Stimulated activated effector memory CD8-positive, alpha-beta T cell treated with anti-CD3 and anti-CD28 coated beads, Interleukin-12 subunit alpha, Interleukin-12 subunit beta, amount 100 ng/mL, for 72 hours (primary cell): ENCODE data around the gene SDHB.

Experiments
- ATAC-seq: fragments of 150-1000 bp; cut with Tn5 transposase; 2 replicates; pipeline ENCODE4 v1.10.0; 2021
- DNase-seq, 2 donors: peaks; one replicate each; pipeline ENCODE4 v3.0.0; 2021 to 2022; ENCODE audit warnings: low spot score in 2 of 2
- H3K27ac Mint-ChIP-seq: one replicate; pipeline ENCODE4 v1.8.0; 2022; ENCODE audit warnings: mild to moderate bottlenecking, mixed read lengths
- H3K36me3 Mint-ChIP-seq: one replicate; pipeline ENCODE4 v1.8.0; 2022; ENCODE audit warnings: mild to moderate bottlenecking, mixed read lengths
- H3K4me1 Mint-ChIP-seq: one replicate; pipeline ENCODE4 v1.8.0; 2022; ENCODE audit warnings: mixed read lengths
- H3K4me3 Mint-ChIP-seq: one replicate; pipeline ENCODE4 v1.8.0; 2022; ENCODE audit warnings: mild to moderate bottlenecking, mixed read lengths
- H3K9me3 Mint-ChIP-seq: one replicate; pipeline ENCODE4 v1.8.0; 2022; ENCODE audit warnings: mixed read lengths

The SDHB gene

DNA sequence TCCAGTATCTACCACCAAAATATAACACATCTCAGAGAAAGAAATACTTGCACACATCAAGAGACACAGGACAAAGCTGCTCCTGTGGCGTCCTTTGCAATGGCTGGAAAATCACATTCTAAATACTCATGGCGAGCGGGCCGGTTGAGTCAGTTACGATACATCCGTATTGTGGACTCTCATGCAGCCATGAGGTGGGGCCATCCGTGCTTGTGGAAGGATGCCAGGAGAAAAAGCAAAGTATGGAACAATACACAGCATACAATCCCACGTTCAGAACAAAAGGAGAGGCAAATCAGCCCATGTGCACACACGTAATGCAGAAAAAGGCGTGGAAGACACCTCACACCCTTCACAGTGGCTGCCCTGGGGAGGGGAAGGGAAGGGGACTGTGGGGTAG is 55.2 kb downstream of the SDHB start:
- Mint-ChIP-seq H3K4me3 (no peak overlapping the region), H3K9me3 (no peaks in the 10 kb centered on the region), H3K4me1 (no peaks in the 10 kb centered on the region), H3K27ac (no peak overlapping the region), H3K36me3 (peaks cover 65% of the 10 kb centered on the region)
- no peak for ATAC-seq
- DNase-seq: no peak

DNA sequence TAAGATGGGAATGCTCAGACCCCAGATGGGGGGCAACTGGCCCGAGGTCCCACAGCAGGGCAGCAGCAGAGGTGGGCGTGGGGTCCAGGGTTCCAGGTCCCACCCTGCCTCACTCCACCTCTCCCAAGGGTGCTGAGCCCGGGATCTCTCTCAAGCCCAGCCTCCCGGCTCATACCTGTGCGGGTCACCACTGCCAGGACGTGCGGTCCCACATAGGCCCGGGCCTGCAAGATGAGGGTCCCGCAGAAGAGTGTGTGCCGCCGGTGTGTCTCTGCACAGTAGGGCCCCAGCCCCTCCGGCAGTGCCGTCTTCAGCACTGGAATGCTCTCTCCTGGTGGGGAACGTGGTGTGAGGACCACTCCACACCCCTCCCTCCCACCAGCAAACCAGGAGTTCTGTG is 57.0 kb downstream of the SDHB start:
- Mint-ChIP-seq H3K9me3 (no peaks in the 10 kb centered on the region), H3K36me3 (peaks cover 60% of the 10 kb centered on the region), H3K27ac (no peak overlapping the region), H3K4me1 (no peaks in the 10 kb centered on the region), H3K4me3 (no peak overlapping the region)
- ATAC-seq: no peak
- DNase-seq: no peak

DNA sequence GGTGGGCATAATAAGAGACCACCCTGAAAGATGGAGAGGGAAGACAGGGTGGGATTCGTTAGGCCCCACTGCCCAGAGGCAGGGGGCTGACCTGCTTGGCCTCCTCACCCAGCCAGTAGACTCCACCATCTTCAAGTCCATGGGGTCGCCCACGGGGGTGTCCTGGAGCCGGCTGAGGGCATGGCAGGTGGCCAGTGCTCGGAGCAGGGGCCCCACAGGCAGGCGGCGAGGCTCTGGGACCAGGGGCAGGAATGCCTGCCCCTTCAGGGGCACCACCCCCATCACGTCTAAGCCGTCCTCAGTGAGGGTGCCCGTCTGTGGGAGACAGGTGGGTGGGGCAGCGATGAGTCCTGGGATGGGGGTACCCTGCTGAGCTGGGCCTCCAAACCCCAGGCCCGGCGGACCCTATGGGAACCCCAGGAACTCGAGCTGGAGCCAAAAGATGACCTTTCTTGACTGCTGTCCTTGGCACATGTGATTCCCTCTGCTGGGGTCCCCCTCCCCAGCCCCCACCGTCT is 60.3 kb downstream of the SDHB start:
- no peaks in the 10 kb centered on the region for H3K4me1 Mint-ChIP-seq
- H3K27ac Mint-ChIP-seq: no peak overlapping the region
- H3K4me3 Mint-ChIP-seq: no peak overlapping the region
- DNase-seq (no peak), ATAC-seq (no peak)
- peaks cover 49% of the 10 kb centered on the region for H3K36me3 Mint-ChIP-seq
- H3K9me3 Mint-ChIP-seq: no peaks in the 10 kb centered on the region

DNA sequence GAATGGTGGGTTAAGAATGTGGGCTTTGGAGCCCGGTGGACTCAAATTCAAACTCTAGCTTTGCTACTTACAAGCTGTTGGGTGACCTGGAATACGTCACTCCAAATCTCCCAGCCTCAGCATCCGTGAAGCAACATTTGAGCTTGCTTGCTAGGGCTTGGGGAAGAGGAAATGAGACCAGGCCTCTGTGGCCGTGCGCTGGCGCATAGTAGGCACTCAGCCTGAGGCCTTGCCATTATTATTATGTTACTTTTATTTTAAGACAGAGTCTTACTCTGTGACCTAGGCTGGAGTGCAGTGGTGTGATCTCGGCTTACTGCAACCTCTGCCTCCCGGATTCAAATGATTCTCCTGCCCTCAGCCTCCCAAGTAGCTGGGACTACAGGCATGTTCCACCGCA is 61.2 kb downstream of the SDHB start:
- Mint-ChIP-seq H3K4me3 (no peak overlapping the region), H3K36me3 (peaks cover 39% of the 10 kb centered on the region), H3K4me1 (no peaks in the 10 kb centered on the region), H3K9me3 (no peaks in the 10 kb centered on the region), H3K27ac (no peak overlapping the region)
- ATAC-seq (no peak), DNase-seq (no peak)

DNA sequence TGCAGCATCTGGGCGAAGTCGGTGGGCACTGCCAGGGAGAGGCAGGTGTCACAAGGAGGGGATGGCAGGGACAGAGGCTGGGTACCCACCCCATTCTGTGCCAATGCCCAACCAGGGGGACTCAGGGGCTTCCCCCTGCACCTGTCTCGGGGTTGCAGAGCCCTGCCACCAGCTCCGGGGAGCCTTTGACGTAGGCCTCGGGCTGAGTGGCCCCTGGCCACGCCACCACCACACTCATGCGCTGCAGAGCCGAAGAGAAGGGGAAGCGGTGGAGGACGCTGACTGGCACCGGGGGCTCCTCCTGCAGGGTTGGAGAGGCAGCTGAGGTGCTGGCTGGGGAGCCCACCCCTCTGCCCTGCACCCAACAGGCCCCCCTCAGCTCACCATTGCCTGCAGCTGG is 61.7 kb downstream of the SDHB start:
- DNase-seq (no peak), ATAC-seq (no peak)
- Mint-ChIP-seq H3K4me1 (no peaks in the 10 kb centered on the region), H3K36me3 (peaks cover 34% of the 10 kb centered on the region), H3K4me3 (no peak overlapping the region), H3K9me3 (no peaks in the 10 kb centered on the region), H3K27ac (no peak overlapping the region)

DNA sequence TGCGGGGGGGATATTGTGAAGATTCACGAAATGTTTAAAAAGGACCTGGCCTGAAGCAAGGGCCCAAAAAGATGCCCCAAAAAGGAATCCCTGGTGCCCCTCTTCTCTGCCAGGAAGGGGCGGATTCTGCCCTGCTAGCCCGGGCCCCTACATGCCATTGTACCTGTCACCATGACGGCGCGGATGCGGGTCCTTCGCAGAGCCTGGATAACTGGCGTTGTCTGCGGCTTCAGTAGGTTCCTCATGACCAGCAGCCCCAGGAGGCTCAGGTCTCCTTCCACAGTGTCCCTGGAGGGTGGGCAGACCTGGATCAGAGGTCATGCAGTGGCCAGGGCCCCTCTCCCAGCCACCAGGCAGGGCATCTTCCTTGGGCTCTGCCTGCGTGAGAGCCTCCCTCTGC is 62.3 kb downstream of the SDHB start:
- H3K4me3 Mint-ChIP-seq: no peak overlapping the region
- ATAC-seq (no peak), DNase-seq (no peak)
- no peak overlapping the region for H3K27ac Mint-ChIP-seq
- H3K9me3 Mint-ChIP-seq: no peaks in the 10 kb centered on the region
- peaks cover 32% of the 10 kb centered on the region for H3K36me3 Mint-ChIP-seq
- no peaks in the 10 kb centered on the region for H3K4me1 Mint-ChIP-seq

DNA sequence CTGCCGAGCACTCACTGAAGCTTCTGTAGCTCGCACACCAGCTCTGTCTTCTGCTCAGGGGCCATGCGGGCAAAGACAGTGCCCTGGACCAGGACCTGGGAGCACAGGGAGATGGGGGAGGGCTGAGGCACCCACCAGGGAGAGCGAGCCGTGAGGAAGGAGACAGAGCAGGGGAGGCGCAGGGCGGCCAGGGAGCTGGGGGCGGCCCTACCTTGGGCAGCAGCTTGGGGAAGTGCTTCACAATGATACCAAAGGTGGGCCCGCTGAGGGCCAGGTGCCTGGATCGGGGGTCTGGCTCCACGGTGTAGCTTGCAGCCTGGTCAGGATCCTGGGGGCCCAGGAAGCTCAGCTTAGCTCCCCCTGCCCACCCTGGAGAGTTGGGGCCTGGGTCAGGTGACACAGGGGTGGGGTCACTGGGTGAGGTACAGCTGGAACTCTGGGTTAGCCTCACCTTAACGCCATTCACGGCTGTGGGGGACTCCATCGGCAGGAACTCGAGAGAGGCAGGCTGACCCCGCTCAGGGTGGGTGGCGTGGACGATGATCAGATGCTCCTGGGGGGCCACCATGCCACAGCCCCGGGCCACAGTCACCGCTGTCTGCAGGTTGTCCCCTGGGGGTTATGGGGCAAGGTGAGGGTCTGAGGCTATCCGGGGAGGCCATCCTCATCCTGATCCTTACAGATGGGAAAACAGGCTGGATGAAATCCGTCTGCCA is 64.0 kb downstream of the SDHB start:
- Mint-ChIP-seq H3K36me3 (peaks cover 26% of the 10 kb centered on the region), H3K9me3 (no peaks in the 10 kb centered on the region), H3K4me1 (no peaks in the 10 kb centered on the region), H3K4me3 (no peak overlapping the region), H3K27ac (no peak overlapping the region)
- ATAC-seq: no peak
- no peak for DNase-seq

DNA sequence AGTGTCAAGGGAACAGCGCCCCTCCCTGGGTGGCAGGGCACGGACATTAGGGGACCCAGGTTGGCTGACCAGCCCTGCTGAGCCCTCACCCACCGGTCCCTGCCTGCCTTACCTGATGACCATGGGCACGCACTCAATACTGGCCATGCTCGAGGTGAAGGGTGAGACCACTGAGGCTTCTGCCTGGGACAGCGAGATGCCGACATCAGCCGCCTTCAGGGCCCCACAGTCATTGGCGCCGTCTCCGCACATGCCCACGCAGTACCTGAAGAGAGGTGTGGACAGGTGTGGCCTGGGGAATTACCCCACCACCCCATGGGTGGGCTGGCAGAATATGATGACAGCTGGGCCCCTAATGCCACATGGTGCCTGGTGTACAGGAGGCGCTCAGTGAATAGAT is 65.6 kb downstream of the SDHB start:
- Mint-ChIP-seq H3K4me3 (no peak overlapping the region), H3K27ac (no peak overlapping the region), H3K4me1 (peaks cover 6% of the 10 kb centered on the region), H3K36me3 (peaks cover 25% of the 10 kb centered on the region), H3K9me3 (no peaks in the 10 kb centered on the region)
- ATAC-seq (no peak), DNase-seq (no peak)

DNA sequence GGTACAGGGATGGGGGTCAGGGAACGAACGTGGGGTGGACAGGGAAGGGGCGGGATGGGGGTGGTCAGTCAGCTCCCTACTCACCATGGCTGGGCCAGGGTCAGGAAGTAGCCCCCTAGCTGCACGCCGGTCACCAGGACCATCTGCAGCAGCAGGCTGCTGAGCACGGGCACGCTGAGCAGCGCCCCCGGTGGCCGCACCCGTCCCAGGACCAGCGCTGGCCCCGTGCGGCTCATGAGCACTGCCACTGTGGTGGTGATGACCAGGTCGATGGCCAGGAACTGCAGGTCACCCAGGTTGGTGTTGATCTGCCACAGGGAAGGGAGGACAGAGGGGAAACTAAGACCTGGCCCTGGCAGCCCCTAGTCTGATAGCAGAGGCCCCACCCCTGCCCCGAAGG is 66.9 kb downstream of the SDHB start:
- Mint-ChIP-seq H3K27ac (no peak overlapping the region), H3K4me1 (peaks cover 7% of the 10 kb centered on the region), H3K4me3 (no peak overlapping the region), H3K9me3 (no peaks in the 10 kb centered on the region), H3K36me3 (peaks cover 25% of the 10 kb centered on the region)
- no peak for ATAC-seq
- no peak for DNase-seq

DNA sequence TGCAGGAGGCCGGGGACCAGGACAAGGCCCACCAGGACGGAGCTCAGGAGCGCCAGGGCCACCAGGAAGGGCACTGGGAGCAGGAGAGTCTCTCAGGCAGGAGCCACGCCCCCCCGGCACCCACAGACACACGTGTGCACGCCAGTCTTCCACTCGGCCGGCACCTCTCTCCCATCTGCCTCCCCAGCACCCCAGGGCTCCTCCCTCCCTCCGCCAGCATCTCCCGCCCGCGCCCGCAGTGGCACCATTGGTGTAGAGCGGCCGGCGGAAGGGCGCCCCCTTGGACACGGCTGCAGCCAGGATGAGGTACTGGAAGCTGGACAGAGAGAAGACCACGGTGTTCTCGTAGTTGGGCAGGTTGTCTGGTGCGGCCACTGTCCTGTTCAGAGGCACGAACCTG is 67.3 kb downstream of the SDHB start:
- Mint-ChIP-seq H3K4me3 (no peak overlapping the region), H3K9me3 (no peaks in the 10 kb centered on the region), H3K36me3 (peaks cover 25% of the 10 kb centered on the region), H3K4me1 (peaks cover 7% of the 10 kb centered on the region), H3K27ac (no peak overlapping the region)
- DNase-seq: no peak
- no peak for ATAC-seq

DNA sequence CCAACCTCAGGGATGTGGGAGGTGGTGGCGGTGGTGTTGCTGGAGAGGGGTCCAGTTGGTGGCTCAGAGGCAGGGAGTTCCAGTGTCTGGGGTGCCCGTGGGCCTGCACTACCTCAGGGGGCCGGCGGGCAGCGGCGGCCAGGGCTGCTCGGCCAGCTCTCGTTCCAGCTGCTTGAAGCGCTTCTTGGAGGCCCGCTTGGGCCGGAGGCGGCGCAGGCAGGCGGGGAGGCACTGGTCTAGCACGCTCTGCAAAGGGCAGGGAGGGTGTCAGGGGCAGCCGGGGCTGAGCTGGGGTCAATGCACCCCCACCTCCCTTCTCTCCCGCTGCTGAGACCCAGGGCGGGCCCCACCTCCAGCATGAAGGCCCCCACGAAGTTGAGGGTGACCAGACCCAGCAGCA is 67.7 kb downstream of the SDHB start:
- Mint-ChIP-seq H3K9me3 (no peaks in the 10 kb centered on the region), H3K4me1 (peaks cover 12% of the 10 kb centered on the region), H3K27ac (no peak overlapping the region), H3K36me3 (peaks cover 25% of the 10 kb centered on the region), H3K4me3 (no peak overlapping the region)
- DNase-seq (no peak), ATAC-seq (no peak)

DNA sequence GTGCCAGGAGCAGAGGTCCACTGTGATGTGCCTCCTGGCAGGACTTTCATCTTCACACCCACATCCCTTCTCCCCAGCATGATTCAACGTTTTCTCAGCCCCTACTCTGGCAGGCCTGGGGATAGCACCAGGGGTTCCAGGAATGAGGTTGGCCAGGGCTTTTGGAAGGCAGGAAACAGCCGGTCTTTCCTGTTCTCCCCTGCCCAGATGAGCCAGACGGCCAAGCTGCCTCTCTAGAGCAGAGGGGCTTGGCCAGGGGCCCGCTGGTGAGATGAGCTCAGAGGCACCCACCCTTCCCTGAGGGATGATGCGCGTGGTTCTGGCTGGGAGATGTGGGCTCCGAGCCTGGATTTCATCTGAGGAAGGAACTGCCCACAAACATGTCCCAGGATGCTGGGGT is 69.1 kb downstream of the SDHB start:
- no peak for DNase-seq

DNA sequence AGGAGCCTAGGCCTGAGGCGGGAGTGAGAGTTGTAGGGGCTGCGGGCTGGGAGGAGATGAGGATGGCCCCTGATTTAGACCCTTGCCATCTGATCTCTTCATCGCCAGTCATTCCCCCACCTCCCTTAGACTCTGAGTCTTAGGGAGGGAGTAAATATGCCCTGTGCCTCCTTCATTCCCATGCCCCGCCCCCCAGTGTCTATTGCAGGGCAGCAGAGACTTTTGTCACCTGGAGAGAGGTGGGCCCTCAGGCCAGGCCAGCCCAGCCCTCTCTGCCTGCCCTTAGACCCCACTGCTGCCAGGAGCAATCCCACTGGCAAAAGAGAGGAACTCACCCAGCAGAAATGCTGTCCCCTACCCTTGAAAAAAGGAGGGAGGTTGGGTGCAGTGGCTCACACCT is 70.2 kb downstream of the SDHB start:
- H3K4me3 Mint-ChIP-seq: no peak overlapping the region
- peaks cover 9% of the 10 kb centered on the region for H3K36me3 Mint-ChIP-seq
- no peak overlapping the region for H3K27ac Mint-ChIP-seq
- no peaks in the 10 kb centered on the region for H3K9me3 Mint-ChIP-seq
- peaks cover 17% of the 10 kb centered on the region for H3K4me1 Mint-ChIP-seq
- ATAC-seq (no peak), DNase-seq (no peak)

More for the DNA sequence above, 69.1 kb downstream of the SDHB start:
- ATAC-seq: no peak
- Mint-ChIP-seq H3K4me3 (no peak overlapping the region), H3K36me3 (peaks cover 14% of the 10 kb centered on the region), H3K4me1 (peaks cover 17% of the 10 kb centered on the region), H3K27ac (no peak overlapping the region), H3K9me3 (no peaks in the 10 kb centered on the region)

DNA sequence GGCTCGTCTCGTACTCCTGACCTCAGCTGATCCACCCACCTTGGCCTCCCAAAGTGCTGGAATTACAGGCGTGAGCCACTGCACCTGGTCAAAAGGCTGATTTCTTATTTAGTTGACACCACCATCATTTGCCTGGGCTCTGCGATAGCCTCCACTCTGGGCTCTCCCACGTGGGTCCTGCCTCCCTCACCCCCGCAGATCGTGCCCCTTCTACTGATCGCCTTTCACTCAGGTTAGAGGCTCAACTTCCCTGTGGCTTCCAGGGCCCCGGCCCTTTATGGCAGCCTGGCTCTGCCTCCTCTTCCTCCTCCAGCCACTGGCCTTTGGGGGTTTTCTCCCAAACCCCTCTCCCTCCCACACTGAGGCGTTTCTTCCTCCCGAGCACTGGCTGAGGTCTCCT is 70.9 kb downstream of the SDHB start:
- peaks cover 9% of the 10 kb centered on the region for H3K36me3 Mint-ChIP-seq
- ATAC-seq (no peak), DNase-seq (no peak)
- H3K4me3 Mint-ChIP-seq: no peak overlapping the region
- H3K27ac Mint-ChIP-seq: no peak overlapping the region
- H3K4me1 Mint-ChIP-seq: peaks cover 17% of the 10 kb centered on the region
- no peaks in the 10 kb centered on the region for H3K9me3 Mint-ChIP-seq

DNA sequence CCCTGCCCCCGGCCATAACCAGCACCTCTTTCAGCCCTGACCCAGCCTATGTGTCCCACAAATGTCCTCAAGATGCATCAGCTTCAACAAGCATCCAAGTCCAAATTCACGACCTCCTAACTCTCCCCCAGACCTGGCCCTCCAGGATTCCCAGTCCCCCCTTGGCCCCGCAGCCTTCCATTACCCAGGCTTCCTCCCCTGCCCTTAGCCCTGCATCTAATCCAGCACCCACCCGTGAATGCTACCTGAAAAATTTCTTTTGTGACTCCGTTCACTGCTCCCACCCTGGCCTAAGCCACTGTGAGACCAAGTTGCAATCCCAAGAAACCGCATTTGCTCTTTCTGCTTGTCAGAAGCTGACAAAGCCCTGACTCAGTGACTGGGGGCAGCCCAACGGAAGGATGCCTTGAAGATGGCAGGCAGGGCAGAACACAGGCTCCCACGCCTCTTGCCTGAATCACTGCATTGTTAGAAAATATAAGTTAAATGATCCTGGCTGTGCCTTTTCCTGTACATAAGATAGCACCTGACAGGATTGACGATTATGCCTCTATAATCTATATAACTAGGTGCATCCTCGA is 72.5 kb downstream of the SDHB start:
- peaks cover 9% of the 10 kb centered on the region for H3K36me3 Mint-ChIP-seq
- H3K9me3 Mint-ChIP-seq: no peaks in the 10 kb centered on the region
- H3K4me1 Mint-ChIP-seq: peaks cover 17% of the 10 kb centered on the region
- H3K4me3 Mint-ChIP-seq: peak overlapping the region; percentile 62
- DNase-seq: no peak
- ATAC-seq: no peak
- H3K27ac Mint-ChIP-seq: peak overlapping the region; percentile 23

DNA sequence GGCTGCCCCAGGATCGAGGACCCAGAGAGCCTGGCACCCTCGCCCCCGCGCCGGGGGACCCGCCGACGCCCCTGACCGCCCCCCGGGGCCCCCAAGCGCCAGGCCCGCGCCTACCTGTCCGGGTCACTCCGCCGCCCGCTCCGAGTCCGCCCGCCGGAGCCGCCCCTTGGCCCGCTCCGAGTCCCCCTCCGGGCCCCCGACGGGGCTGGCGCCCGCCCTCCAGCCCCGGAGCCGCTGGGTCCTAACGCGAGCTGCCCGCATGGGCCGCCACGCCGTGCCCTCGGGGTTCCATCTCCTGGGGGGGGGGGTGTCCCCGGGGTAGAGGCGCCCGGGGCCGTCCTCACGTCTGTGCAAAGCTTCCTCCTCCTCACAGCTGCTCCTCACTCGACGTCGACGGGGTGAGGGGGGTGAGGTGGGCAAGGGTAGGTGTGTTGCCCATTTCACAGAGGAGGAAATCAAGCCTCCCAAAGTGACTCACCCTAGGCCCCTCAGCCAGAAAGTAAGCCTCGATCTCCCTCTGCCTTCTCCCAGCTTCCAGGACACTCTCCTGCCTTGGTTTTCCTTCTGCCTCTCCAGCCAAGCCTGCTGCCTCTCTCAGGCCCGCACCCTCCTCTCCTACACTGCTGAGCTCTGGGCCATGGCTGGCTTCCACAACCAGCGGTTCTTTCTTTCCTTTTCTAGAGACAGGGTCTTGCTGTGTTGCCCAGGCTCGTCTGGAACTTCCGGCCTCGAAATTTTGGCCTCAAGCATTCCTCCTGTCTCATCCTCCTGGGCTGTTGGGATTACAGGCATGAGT is 73.2 kb downstream of the SDHB start, which contains the start of gene MFAP2:
TSS of gene MFAP2 (minus strand) at position 148 of the 796 bp plus-strand sequence. CDS start 2,347 bp downstream, outside the sequence.
- Mint-ChIP-seq H3K27ac (peak within 1 kb of the TSS; percentile 23), H3K9me3 (no peaks in the 10 kb centered on the region), H3K4me1 (peaks cover 23% of the 10 kb centered on the region), H3K4me3 (peak within 1 kb of the TSS; percentile 62), H3K36me3 (peaks cover 7% of the 10 kb centered on the region)
- ATAC-seq (peak; percentile 27), DNase-seq (no peak)
